ENCODE results near the gene ATAT1. TPM values are rescaled to one million over a fixed set of nuclear protein-coding genes. Genes with fewer than 3 reads are reported as not detected.
A peak's percentile ranks its signal among the peaks of the same experiment; 100 is the strongest.

The ATAT1 gene
- total and polyA plus RNA-seq, 2 of the 13 experiments (the other 11 are each of a cell fraction or from before 2014, with no cell fraction given): 9.2 to 23.6 TPM

GRCh38 chr6:30616811-30617564 lies 9.7 kb upstream of the ATAT1 start, which contains the start of gene PPP1R10 (continued):
- TF ChIP-seq YEATS4 (CRISPR knock-in tag; IDR thresholded peaks at IDR 0.05; ENCODE audit: borderline replicate concordance): peak; percentile 82
- TF ChIP-seq EP300 (IDR thresholded peaks at IDR 0.05; ENCODE audit: low read depth in 2 of 2, low read length in 2 of 2): no peak; a peak in 1 of 4 replicates
- TF ChIP-seq EP300 (CRISPR knock-in tag; IDR thresholded peaks at IDR 0.05; ENCODE audit: borderline replicate concordance): no peak
- no peak; the same call in 1 of the 2 replicates for TF ChIP-seq UBTF (CRISPR knock-in tag; IDR thresholded peaks at IDR 0.05)
- no peak for TF ChIP-seq ZNF383 (CRISPR knock-in tag; IDR thresholded peaks at IDR 0.05; ENCODE audit: borderline replicate concordance)
- TF ChIP-seq NFIC (IDR thresholded peaks at IDR 0.05; ENCODE audit: low read length): peak; percentile 42
- TF ChIP-seq TRIM24 (CRISPR knock-in tag; IDR thresholded peaks at IDR 0.05): no peak
- TF ChIP-seq HOXD1 (CRISPR knock-in tag; IDR thresholded peaks at IDR 0.05): peak; percentile 43; the same call in 1 of the 2 replicates
- TF ChIP-seq ZNF710 (CRISPR knock-in tag; IDR thresholded peaks at IDR 0.05; ENCODE audit: borderline replicate concordance): no peak; the same call in 1 of the 2 replicates
- TF ChIP-seq PAWR (CRISPR knock-in tag; IDR thresholded peaks at IDR 0.05; ENCODE audit: borderline replicate concordance): no peak
- TF ChIP-seq E2F2 (CRISPR knock-in tag; IDR thresholded peaks at IDR 0.05; ENCODE audit: borderline replicate concordance): no peak
- no peak; the same call in 1 of the 2 replicates for TF ChIP-seq ZNF337 (CRISPR knock-in tag; IDR thresholded peaks at IDR 0.05; ENCODE audit: borderline replicate concordance, low read depth)
- no peak for TF ChIP-seq ZNF282 (IDR thresholded peaks at IDR 0.05; ENCODE audit: partially characterized antibody)
- peak; percentile 80 for TF ChIP-seq TEF (CRISPR knock-in tag; IDR thresholded peaks at IDR 0.05)
- TF ChIP-seq ZNF335 (CRISPR knock-in tag; IDR thresholded peaks at IDR 0.05): no peak; the same call in 1 of the 2 replicates
- peak; percentile 84; the same call in 1 of the 2 replicates for TF ChIP-seq TMF1 (CRISPR knock-in tag; IDR thresholded peaks at IDR 0.05; ENCODE audit: low read depth)
- TF ChIP-seq DR1 (CRISPR knock-in tag; IDR thresholded peaks at IDR 0.05): peak; percentile 88
- no peak for TF ChIP-seq HNRNPLL (IDR thresholded peaks at IDR 0.05; ENCODE audit: low read depth, low read length, poor library complexity, severe bottlenecking)
- no peak; the same call in 1 of the 2 replicates for TF ChIP-seq ZNF558 (CRISPR knock-in tag; IDR thresholded peaks at IDR 0.05; ENCODE audit: borderline replicate concordance)
- TF ChIP-seq ZNF24 (IDR thresholded peaks at IDR 0.05): peak; percentile 60; the same call in 1 of the 2 replicates
- 0 out of 2 replicates have a peak, but pooled peaks have one; percentile 17 for TF ChIP-seq PPARG (CRISPR knock-in tag; conservative IDR thresholded peaks at IDR 0.05)
- TF ChIP-seq HES4 (CRISPR knock-in tag; IDR thresholded peaks at IDR 0.05; ENCODE audit: borderline replicate concordance): no peak
- no peak; the same call in 1 of the 2 replicates for TF ChIP-seq SMC3 (IDR thresholded peaks at IDR 0.05; ENCODE audit: low read length)
- TF ChIP-seq TBP (CRISPR knock-in tag; IDR thresholded peaks at IDR 0.05): 0 out of 2 replicates have a peak, but pooled peaks have one; percentile 34
